GM18508 (cell line): ENCODE data around the gene RUBCNL.
"Not testable (repeated sequence)": the region's sequence is repeated elsewhere in the genome, so short reads cannot be mapped to it uniquely, and the experiment has no call there.

Source experiments
- ATAC-seq: cut with Tn5 transposase; IDR thresholded peaks from one replicate; pipeline ENCODE4 v1.9.1; 2021; ENCODE audit warnings: moderate number of reproducible peaks; ENCODE audit not compliant: insufficient read depth, unreplicated experiment

RUBCNL gene, protein sequence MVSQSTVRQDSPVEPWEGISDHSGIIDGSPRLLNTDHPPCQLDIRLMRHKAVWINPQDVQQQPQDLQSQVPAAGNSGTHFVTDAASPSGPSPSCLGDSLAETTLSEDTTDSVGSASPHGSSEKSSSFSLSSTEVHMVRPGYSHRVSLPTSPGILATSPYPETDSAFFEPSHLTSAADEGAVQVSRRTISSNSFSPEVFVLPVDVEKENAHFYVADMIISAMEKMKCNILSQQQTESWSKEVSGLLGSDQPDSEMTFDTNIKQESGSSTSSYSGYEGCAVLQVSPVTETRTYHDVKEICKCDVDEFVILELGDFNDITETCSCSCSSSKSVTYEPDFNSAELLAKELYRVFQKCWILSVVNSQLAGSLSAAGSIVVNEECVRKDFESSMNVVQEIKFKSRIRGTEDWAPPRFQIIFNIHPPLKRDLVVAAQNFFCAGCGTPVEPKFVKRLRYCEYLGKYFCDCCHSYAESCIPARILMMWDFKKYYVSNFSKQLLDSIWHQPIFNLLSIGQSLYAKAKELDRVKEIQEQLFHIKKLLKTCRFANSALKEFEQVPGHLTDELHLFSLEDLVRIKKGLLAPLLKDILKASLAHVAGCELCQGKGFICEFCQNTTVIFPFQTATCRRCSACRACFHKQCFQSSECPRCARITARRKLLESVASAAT

GRCh38 chr13:46387064-46387851 lies at the start of gene RUBCNL:
RUBCNL (minus strand) TSS chr13:46387252; CDS start chr13:46372475, 14,777 bp downstream.
- ATAC-seq = no peak

GRCh38 chr13:46429558-46429957 lies 42.5 kb upstream of the RUBCNL start:
- ATAC-seq = not testable (repeated sequence)

- ATAC-seq = no peak
Observed at GRCh38 chr13:46405457-46405856, 18.4 kb upstream of the RUBCNL start.

DNA sequence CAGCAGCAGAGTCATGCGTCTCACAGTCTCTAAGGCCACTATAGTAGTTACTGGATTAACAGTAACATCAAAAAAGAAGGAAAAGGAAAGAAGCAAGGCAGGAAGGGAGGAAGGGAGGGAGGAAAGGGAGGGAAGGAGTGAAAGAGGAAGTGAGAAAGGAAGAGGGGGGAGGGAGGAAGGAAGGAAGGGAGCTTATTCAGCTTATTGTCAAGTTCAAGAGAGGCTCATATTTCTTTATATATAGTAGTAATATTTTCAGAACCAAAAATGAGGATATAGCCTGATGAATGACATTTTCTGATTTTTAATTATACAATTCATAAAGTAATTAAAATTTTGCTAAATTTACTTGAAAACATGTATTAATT lies 17.7 kb upstream of the RUBCNL start:
- ATAC-seq = no peak

DNA sequence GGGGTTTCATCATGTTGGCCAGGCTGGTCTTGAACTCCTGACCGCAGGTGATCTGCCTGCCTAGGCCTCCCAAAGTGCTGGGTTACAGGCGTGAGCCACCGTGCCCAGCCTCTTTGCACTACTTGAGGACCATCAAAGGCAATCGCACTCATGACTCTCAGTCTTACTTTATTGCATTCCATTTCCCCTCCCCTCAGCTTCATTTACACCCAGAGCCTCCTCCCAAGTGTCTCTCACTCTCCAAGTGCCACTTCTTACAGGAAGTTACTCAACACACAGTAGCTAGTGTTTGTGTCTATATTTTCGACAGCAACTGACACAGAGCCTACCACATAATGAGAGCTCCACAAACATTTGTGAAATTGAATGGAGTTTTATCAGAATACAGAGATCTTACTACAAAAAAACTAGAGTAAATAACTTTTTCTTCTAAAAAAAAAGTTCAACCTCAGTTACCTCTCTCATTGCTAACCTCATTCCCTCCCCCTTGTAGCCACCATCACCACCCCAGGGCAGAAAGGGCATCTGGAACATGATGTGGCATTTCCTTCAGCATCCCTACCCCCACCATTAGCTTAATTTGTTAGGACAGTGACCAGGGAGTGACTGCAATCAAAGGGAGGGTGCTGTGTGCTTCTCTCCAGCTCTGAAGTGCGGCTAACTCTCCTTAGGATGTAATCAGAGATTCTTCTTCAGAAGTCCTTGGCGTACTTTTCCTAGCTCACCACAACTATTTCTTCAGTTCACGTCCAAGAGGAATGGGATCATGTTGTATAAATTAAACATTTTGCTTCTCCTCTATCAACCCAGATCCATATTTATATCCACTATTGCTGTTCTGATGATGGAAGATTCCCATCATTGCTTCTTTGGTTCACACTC lies 17.0 kb upstream of the RUBCNL start:
- no peak for ATAC-seq

GRCh38 chr13:46402178-46402577 lies 15.1 kb upstream of the RUBCNL start:
- ATAC-seq = no peak

- ATAC-seq = no peak
Observed at GRCh38 chr13:46401432-46401831, 14.4 kb upstream of the RUBCNL start.

GRCh38 chr13:46396341-46396740 lies 9.3 kb upstream of the RUBCNL start:
- ATAC-seq = no peak

DNA sequence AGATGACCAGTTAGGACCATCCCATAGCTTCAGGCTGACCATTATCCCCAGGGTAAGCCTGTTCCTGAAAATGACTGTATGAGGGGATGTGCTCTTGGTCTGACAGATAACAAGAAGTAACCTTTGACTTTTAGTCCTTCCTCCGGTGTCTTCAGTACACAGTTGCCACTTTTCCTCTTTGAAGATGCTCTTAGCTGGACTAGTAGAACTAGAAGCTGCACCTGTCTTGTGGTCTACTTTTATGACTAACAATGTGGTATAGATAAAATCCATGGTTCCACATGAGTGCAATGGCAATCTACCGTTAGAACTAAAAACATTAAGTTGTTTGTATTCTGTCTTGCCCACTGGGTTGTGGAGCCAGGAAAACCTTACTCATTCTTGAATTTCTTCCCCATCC lies 5.9 kb upstream of the RUBCNL start:
- ATAC-seq = peak; percentile 34

- peak; percentile 51 for ATAC-seq
Observed at GRCh38 chr13:46389457-46390451, 2.7 kb upstream of the RUBCNL start.

- no peak for ATAC-seq
Observed at GRCh38 chr13:46388846-46389245, 1.8 kb upstream of the RUBCNL start.

GRCh38 chr13:46388308-46388707 lies 1.3 kb upstream of the RUBCNL start:
- ATAC-seq = no peak

DNA sequence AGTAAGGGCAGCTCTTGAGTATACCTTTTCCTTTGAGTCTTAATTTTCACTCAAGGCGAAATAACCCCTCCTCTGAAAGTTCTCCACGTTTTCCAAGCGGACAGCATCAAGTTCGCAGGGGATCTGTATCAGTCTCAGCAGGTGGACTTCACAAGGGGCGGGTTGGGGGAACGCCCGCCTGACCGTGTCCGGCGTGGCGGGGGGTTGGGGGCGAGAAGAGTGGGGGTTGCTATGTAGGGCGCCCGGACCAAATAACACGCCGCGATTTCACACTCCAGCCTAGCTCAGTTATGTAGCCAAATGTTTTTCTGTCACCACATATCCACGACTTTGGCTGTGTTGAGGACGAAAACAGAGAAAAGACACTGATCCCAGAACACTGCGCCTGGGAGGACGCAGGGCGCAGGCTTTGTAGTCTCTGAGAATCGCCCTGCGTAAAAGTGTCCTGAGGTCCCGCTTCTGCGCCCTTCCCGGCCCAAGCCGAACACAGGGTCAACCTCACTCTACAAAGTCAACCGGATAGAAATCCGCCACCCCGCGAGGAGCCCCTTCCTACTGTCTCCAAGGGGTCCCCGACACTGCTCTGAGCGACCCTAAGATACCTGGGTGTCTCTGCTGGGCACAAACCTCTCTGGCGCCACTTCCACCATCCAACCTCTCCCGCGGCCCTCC lies 524 bp downstream of the RUBCNL start:
- ATAC-seq = no peak

DNA sequence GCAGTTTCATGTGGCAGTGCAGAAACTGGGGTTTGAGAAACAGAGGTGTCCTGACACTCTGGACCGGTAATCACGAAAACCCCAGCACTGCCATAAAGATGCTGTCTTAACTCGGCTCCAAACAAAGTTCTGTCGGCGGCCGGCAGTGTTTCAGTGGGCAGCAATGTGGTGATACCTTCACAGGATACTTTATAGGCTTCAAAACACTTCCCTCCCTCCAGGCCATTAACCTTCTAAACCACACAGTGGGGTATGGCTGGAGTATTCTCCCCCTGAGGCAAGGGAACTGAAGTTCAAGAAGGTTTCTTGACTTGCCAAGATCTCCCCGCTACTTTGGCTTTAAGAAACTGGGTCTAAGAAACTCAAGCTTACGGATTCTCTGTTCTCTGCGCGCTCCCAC lies 1.1 kb downstream of the RUBCNL start:
- no peak for ATAC-seq

DNA sequence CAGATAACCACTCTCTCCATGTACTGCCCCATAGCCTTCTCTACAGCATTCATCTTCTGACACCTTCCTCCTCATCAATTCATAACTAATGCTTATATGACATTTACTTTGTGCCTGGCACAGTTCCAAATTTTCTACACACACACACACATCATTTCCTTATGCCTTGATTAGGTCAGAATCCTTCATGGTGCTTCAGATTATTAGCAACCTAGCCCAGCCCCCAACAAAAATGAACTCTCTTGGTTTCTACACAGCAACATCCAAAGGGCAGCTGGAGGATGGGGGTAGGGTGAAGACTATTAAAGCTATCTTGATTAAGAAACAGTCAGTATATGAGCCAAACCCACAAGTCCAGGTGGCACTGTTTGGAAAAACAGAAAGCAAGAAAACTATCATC lies 3.7 kb downstream of the RUBCNL start:
- no peak for ATAC-seq

DNA sequence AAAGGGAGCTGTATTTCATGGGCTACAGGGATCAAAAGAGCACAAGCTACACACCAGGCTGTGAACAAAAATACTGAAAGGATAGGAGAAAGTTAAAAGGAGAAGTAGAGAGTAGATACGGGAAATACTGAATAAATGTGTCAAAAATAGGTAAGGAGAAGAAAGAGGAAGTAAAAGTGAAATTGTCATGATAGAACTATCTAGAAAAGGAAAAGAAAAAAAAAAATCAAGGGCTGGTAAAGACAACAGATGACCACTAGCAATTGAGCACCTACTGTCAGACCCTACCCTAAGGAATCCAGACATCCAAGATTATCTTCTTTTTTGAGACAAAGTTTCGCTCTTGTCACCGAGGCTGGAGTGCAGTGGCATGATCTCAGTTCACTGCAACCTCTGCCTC lies 4.8 kb downstream of the RUBCNL start:
- no peak for ATAC-seq

DNA sequence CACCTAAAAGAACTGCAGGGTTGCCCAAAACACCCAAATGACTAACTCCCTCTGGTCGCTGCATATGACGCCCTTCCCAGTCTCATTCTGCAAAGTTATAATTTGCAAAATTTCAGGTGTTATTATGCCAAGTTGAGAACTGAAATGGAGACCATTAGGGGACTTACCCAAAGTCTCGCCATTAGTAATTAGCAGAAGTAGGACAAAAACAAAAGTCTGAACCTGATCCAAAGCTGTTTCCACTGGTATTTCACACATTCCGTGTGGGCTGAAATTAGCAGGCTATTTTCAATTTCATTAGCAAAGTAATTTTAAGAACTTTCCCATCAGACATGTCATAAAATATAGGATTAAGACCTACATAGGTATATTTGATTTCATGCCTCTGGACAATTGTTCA lies 6.8 kb downstream of the RUBCNL start:
- ATAC-seq = no peak

- no peak for ATAC-seq
Observed at GRCh38 chr13:46379611-46380010, 7.4 kb downstream of the RUBCNL start.
